Osteocyte (in vitro differentiated cells): Measurements from ENCODE around the gene PHRF1. TPM values are rescaled to one million over a fixed set of nuclear protein-coding genes. Genes with fewer than 3 reads are reported as not detected.
A peak's percentile ranks its signal among the peaks of the same experiment; 100 is the strongest.

Experiments used
- DNase-seq: peaks from one replicate; pipeline ENCODE4 v3.0.0; 2021; ENCODE audit warnings: mixed read lengths; ENCODE audit not compliant: unreplicated experiment; ENCODE audit errors: extremely low spot score
- H3K27ac Mint-ChIP-seq: one replicate; pipeline ENCODE4 v1.8.0; 2021; ENCODE audit warnings: mild to moderate bottlenecking, mixed read lengths; ENCODE audit not compliant: unreplicated experiment
- H3K27me3 Mint-ChIP-seq: one replicate; pipeline ENCODE4 v1.8.0; 2021; ENCODE audit warnings: mixed read lengths; ENCODE audit not compliant: unreplicated experiment
- H3K36me3 Mint-ChIP-seq: one replicate; pipeline ENCODE4 v1.8.0; 2021; ENCODE audit warnings: mixed read lengths; ENCODE audit not compliant: unreplicated experiment
- H3K4me1 Mint-ChIP-seq: one replicate; pipeline ENCODE4 v1.8.0; 2021; ENCODE audit warnings: mixed read lengths; ENCODE audit not compliant: unreplicated experiment
- H3K4me3 Mint-ChIP-seq: one replicate; pipeline ENCODE4 v1.8.0; 2021; ENCODE audit warnings: mild to moderate bottlenecking, moderate library complexity, mixed read lengths; ENCODE audit not compliant: unreplicated experiment
- H3K9me3 Mint-ChIP-seq: one replicate; pipeline ENCODE4 v1.8.0; 2021; ENCODE audit warnings: mixed read lengths; ENCODE audit not compliant: unreplicated experiment
- CTCF ChIP-seq: fragments of 200-600 bp; sonication (generic); IDR thresholded peaks from 2 replicates; pipeline ENCODE4 v1.5.0; 2021; ENCODE audit warnings: antibody characterized with exemption, mild to moderate bottlenecking, moderate library complexity
- total RNA-seq: library from RNA; stranded (reverse); gene quantifications from 2 replicates; pipeline ENCODE4 v1.2.1, GENCODE V29; 2021

The PHRF1 gene
- total RNA-seq, 1 donor from 2014 or later: 31.5 TPM

DNA sequence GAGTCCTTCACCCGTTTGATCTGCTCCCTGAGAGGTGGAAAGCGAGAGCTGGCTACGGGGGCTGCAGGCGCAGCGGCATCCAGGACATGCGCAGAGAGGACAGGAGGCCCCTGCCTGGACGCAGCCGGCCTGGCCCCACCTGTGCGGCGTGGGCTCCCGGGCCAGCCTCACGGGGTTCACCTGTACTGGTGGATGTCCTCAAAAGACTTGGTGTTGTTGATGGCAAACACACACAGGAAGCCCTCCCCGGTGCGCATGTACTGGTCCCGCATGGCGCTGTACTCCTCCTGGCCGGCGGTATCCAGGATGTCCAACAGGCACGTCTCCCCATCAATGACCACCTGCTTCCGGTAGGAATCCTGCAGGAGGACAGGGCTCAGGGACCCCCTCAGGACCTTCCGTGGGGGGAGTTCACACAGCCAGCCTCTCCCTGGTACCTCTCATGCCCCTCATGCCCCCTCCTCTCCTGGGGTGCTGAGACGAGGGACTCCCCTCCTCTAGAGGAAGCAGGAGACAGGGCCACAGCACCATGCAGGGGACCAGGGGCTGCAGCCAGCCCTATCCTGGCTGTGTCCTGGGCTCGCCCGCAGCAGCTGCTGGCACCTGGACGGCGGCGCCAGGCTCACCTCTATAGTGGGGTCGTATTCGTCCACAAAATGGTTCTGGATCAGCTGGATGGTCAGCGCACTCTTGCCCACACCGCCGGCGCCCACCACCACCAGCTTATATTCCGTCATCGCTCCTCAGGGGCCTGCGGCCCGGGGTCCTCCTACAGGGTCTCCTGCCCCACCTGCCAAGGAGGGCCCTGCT, 42.5 kb upstream of the PHRF1 start:
- TF ChIP-seq CTCF: no peak
- Mint-ChIP-seq H3K27ac (no peak overlapping the region), H3K4me3 (peak overlapping the region; percentile 74)

DNA sequence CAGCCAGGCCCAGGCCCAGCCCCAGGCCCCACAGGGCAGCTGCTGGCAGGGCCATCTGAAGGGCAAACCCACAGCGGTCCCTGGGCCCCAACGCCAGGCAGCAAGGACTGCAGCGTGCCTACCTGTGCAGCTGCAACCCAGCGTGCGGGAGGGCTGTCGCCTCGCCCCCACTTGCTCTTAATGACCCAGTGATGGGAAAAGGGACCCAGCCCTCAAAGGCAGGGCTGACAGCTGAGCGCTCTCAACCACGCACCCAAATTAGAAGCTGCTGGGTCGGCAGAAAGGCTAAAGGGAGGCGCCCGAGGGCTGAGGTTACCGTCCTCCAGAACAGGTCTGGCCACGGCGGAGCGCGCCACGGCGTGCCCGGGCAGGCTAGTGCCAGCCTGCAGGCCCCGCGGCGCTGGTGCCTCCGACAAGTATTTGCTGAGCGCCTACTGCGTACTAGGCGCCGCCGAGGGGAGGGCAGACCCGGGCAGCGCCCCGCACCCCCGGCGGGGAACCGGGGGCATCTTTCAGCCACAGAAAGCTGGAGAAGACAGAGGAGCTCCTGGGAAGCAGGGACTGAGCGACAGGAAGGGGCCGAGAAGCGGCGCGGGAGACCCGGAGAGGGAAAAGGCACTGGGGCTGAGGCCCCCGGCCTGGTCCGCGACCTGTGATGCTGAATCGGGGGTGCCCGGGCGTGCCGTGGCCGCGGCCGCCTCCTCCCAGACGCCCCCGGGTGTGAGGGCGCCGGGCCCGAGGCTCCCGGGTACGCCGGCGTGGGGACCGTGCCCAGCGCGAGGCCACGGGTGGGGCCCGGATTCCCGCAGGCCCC, 41.7 kb upstream of the PHRF1 start:
- no peak overlapping the region for H3K27ac Mint-ChIP-seq
- H3K36me3 Mint-ChIP-seq: peaks cover 6% of the 10 kb centered on the region
- H3K4me3 Mint-ChIP-seq: peak overlapping the region; percentile 74
- peaks cover 13% of the 10 kb centered on the region for H3K4me1 Mint-ChIP-seq
- H3K9me3 Mint-ChIP-seq: no peaks in the 10 kb centered on the region
- H3K27me3 Mint-ChIP-seq: no peaks in the 10 kb centered on the region
- TF ChIP-seq CTCF: no peak
- DNase-seq: no peak

More for the DNA sequence above, 42.5 kb upstream of the PHRF1 start:
- peaks cover 13% of the 10 kb centered on the region for H3K4me1 Mint-ChIP-seq
- no peaks in the 10 kb centered on the region for H3K9me3 Mint-ChIP-seq
- H3K36me3 Mint-ChIP-seq: peaks cover 6% of the 10 kb centered on the region
- H3K27me3 Mint-ChIP-seq: no peaks in the 10 kb centered on the region
- DNase-seq: no peak

GRCh38 chr11:535210-535518, 41.1 kb upstream of the PHRF1 start:
- no peak for TF ChIP-seq CTCF
- Mint-ChIP-seq H3K36me3 (peaks cover 6% of the 10 kb centered on the region), H3K4me1 (peaks cover 13% of the 10 kb centered on the region), H3K4me3 (no peak overlapping the region), H3K27me3 (no peaks in the 10 kb centered on the region), H3K9me3 (no peaks in the 10 kb centered on the region), H3K27ac (no peak overlapping the region)
- no peak for DNase-seq

- Mint-ChIP-seq H3K27ac (peak within 1 kb of the TSS; percentile 79), H3K36me3 (peaks cover 6% of the 10 kb centered on the region), H3K9me3 (no peaks in the 10 kb centered on the region), H3K4me3 (peak within 1 kb of the TSS; percentile 81), H3K27me3 (no peaks in the 10 kb centered on the region), H3K4me1 (peaks cover 13% of the 10 kb centered on the region)
- peak; percentile 99 for DNase-seq
- no peak for TF ChIP-seq CTCF
Observed at GRCh38 chr11:535519-536454, 40.5 kb upstream of the PHRF1 start, which contains the start of gene HRAS. Gene HRAS, minus strand, starts transcription at chr11:535576.
